Activated T-helper 1 cell treated with anti-CD3 and anti-CD28 coated beads, Interleukin-12 subunit alpha, Interleukin-12 subunit beta, Interleukin-2, Interleukin-4 antibody, amounts not matched to agents 30 ng/mL and 10 ng/mL and 1 ng/mL, durations not matched to agents 14 hours and 24 hours and 36 hours (primary cell): ENCODE results near the gene ARHGAP15. TPM values are rescaled to one million over a fixed set of nuclear protein-coding genes. Genes with fewer than 3 reads are reported as not detected.

ENCODE experiments used
- DNase-seq: peaks from one replicate; pipeline ENCODE4 v3.0.0; 2021; ENCODE audit warnings: low spot score
- H3K27ac Mint-ChIP-seq: one replicate; pipeline ENCODE4 v1.8.0; 2021; ENCODE audit warnings: mild to moderate bottlenecking, mixed read lengths
- H3K27me3 Mint-ChIP-seq: one replicate; pipeline ENCODE4 v1.8.0; 2022; ENCODE audit warnings: mild to moderate bottlenecking, moderate library complexity, mixed read lengths; ENCODE audit not compliant: insufficient read depth
- H3K36me3 Mint-ChIP-seq: one replicate; pipeline ENCODE4 v1.8.0; 2021; ENCODE audit warnings: low read depth, mixed read lengths
- H3K4me1 Mint-ChIP-seq: one replicate; pipeline ENCODE4 v1.8.0; 2021; ENCODE audit warnings: low read depth, mixed read lengths
- H3K4me3 Mint-ChIP-seq: one replicate; pipeline ENCODE4 v1.8.0; 2021; ENCODE audit warnings: mild to moderate bottlenecking, moderate library complexity, mixed read lengths
- H3K9me3 Mint-ChIP-seq: one replicate; pipeline ENCODE4 v1.8.0; 2021; ENCODE audit warnings: mixed read lengths
- intact Hi-C: fragments of 100-400 bp; cut with micrococcal nuclease; formaldehyde crosslinking; loops from one replicate; pipeline ENCODE4 v1.15.1; 2024
- total RNA-seq: library from RNA; stranded (reverse); gene quantifications from 2 replicates; pipeline ENCODE4 v1.2.3, GENCODE V29; 2022

ARHGAP15 gene
- total RNA-seq, 1 donor from 2014 or later = 65.3 TPM

DNA sequence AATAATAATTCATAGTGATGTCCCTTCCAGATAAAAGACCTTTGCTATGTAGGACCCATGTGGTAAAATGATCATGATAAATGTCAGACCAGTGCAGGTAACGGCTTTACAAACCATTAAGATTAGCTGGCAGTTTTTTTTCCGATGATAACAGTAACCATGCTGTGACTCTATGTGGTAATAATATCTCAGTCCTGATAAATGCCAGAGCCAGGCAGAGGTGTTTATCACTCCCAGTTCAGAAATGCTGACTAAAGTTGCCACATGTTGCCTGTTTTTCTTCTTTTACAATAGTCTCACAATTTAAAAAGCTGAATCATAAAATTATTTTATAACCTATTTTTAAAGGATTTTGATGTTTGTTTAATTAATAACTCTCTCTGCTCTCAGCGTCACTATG lies 565.1 kb downstream of the ARHGAP15 start:
- Mint-ChIP-seq H3K27ac (no peak overlapping the region), H3K36me3 (peaks cover 8% of the 10 kb centered on the region), H3K4me1 (peaks cover 21% of the 10 kb centered on the region), H3K27me3 (no peaks in the 10 kb centered on the region), H3K4me3 (no peak overlapping the region), H3K9me3 (no peaks in the 10 kb centered on the region)
- intact Hi-C loops = no loop called here
- no peak for DNase-seq

DNA sequence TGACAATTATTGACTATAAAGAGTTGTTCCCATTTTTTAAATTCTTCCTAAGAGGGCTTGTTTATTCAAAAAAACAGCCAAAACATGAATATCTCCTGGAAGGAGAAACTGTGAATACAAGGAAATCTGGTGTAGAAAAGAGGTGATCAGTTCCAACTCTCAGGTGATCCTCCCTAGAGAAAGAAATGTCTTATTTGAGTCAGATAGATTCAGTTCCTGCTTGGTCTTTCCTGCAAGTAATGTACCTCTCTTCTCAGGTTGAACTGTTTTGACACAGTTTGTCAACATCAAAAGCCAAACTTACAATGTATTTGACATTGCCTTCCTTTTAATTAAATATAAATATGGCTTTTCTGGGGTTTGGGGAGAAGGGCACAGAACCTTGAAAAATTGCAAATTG lies 567.4 kb downstream of the ARHGAP15 start:
- Mint-ChIP-seq H3K36me3 (peaks cover 10% of the 10 kb centered on the region), H3K9me3 (no peaks in the 10 kb centered on the region), H3K4me3 (no peak overlapping the region), H3K27me3 (no peaks in the 10 kb centered on the region), H3K27ac (no peak overlapping the region), H3K4me1 (peaks cover 27% of the 10 kb centered on the region)
- intact Hi-C loops = loop anchor here (5.0 kb wide), 1 partner anchor 439 kb away; no protein-coding TSS in a partner anchor
- no peak for DNase-seq

DNA sequence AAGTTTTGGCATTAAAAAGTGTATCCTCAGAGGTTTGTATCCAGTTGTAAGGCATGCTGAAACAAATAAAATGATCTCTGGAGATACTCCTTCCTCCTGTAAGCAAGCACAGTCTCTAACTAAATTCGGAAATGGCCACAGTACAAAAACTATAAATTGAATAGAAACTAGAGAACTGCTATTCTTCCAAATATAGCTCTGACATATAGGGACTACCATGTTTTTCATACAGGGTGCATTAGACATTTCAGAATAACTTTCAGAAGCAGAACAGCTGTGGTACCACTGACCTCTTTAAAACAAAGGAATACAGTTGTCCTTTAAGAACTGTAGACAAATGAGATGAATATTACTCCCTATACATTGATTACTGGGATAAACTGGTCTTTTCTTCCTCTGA lies 568.5 kb downstream of the ARHGAP15 start:
- Mint-ChIP-seq H3K4me3 (no peak overlapping the region), H3K4me1 (peaks cover 28% of the 10 kb centered on the region), H3K27me3 (no peaks in the 10 kb centered on the region), H3K36me3 (peaks cover 11% of the 10 kb centered on the region), H3K9me3 (no peaks in the 10 kb centered on the region), H3K27ac (peak overlapping the region; percentile 90)
- intact Hi-C loops = loop anchor here (1.0 to 5.0 kb wide), 6 partner anchors 33 to 819 kb away; no protein-coding TSS in a partner anchor
- no peak for DNase-seq

DNA sequence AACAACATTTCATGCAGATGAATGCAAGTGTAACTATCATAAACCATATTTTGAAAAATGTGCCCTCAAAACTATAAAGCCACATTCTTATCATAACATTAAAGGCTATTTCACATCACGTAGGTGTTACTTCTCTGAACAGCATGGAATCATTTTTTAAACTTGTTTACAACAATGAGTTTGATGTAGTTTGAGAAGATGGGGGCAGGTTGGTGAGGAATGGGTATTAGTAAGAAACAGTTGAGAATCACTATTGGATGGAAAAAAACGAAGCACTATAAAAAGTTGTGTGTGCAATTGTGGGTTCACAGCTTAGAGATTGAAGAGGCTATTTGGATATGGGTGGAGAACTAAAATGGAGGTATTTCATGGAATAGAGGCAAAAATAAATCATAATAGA lies 569.1 kb downstream of the ARHGAP15 start:
- Mint-ChIP-seq H3K4me3 (peak overlapping the region; percentile 13), H3K27ac (peak overlapping the region; percentile 90), H3K9me3 (no peaks in the 10 kb centered on the region), H3K36me3 (peaks cover 17% of the 10 kb centered on the region), H3K4me1 (peaks cover 34% of the 10 kb centered on the region), H3K27me3 (no peaks in the 10 kb centered on the region)
- DNase-seq = no peak
- intact Hi-C loops = loop anchor here (1.0 to 5.0 kb wide), 6 partner anchors 32 to 818 kb away; no protein-coding TSS in a partner anchor

DNA sequence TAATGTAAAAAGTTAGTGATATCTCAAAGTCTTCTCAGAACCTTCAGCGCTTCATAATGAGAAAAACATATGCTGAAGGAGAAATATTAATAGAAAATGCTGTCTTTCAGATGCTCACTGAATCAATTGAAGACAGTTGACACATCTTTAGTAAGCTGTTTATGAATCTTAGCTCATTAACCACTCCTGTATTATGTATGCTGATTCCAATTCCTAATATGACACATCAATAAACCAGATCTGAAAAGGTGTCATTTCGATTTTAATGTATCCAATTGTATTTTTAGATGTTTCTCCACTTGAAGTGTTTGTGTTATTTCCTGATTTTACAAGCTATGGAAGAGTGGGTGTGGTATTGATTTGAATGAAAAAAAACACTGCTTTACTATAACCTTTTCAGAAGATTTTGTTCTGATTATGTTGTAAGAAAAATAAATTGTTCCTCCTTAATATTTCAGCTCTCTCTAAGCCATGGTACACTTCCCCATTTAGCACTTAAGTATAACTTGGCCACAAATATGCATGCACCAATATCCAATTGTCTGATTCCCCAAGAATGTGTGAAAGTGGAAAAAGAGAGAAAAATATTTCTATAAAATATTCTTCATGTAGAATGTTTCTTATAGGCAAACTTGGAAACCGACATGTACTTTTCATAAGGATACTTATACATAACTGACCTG lies 569.8 kb downstream of the ARHGAP15 start:
- intact Hi-C loops = loop anchor here (1.0 to 5.0 kb wide), 8 partner anchors 31 to 818 kb away; no protein-coding TSS in a partner anchor
- DNase-seq = no peak
- Mint-ChIP-seq H3K27ac (peak overlapping the region; percentile 90), H3K36me3 (peaks cover 24% of the 10 kb centered on the region), H3K9me3 (no peaks in the 10 kb centered on the region), H3K27me3 (no peaks in the 10 kb centered on the region), H3K4me3 (no peak overlapping the region), H3K4me1 (peaks cover 39% of the 10 kb centered on the region)

DNA sequence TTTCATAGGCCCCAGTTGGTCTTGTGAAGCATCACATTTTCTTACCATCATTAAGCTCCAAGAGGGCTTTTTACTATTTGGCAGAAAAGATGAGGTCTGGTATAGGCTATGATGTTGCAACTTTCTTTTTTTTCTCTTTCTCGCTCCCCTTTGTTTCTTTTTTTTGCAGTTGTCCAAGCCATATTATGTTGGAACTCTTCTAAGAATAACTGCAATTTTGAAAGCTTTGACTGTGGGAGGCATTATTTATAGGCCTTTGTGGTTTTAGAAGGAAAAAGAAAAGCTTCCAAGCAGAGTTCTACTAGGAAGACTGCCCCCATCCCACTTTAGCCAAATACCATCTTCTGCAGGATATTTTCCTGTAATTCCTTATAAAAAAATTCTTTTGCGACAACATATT lies 571.6 kb downstream of the ARHGAP15 start:
- no peaks in the 10 kb centered on the region for H3K27me3 Mint-ChIP-seq
- H3K27ac Mint-ChIP-seq = peak overlapping the region; percentile 46
- no peak for DNase-seq
- intact Hi-C loops = no loop called here
- peaks cover 38% of the 10 kb centered on the region for H3K36me3 Mint-ChIP-seq
- no peak overlapping the region for H3K4me3 Mint-ChIP-seq
- H3K9me3 Mint-ChIP-seq = no peaks in the 10 kb centered on the region
- peaks cover 52% of the 10 kb centered on the region for H3K4me1 Mint-ChIP-seq

DNA sequence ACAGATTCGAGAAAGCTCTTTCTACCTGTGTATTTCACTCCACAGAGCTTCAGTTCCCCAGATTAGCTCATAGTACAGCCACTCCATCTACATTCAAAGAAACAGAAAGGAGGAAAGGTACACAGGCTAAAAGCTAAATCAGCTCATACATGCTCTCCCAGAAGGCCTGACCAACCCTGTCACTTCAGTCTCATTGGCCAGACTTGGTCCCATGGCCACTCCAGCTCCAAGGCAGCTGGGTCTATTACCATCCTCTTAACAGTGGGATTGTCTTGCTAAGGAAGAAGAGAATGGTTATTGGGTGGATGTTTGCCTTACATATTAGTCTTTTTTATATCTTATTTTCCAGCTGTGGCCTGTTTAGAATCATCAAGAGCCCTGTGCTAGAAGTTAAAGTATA lies 572.6 kb downstream of the ARHGAP15 start:
- Mint-ChIP-seq H3K27me3 (no peaks in the 10 kb centered on the region), H3K4me1 (peaks cover 52% of the 10 kb centered on the region), H3K36me3 (peaks cover 38% of the 10 kb centered on the region), H3K4me3 (no peak overlapping the region), H3K9me3 (peaks cover under 1% of the 10 kb centered on the region), H3K27ac (no peak overlapping the region)
- intact Hi-C loops = no loop called here
- DNase-seq = no peak

DNA sequence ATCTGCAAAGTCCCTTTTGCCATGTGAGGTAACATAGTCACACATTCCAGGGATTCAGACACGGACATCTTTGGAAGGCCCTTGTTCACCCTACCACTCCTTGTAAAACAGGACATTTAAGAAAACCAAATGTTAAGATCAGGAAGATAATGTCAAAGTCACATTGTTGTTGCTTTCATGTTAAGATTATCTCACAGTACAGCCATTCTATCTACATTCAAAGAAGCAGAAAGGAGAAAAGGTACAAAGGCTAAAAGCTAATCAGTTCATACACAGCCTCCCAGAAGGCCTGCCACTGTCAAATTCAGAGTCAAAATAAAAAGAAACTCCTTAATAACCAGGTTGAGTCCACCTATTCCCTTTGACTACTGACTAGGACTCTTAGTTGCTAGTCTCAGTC lies 573.7 kb downstream of the ARHGAP15 start:
- Mint-ChIP-seq H3K27ac (no peak overlapping the region), H3K4me1 (peaks cover 45% of the 10 kb centered on the region), H3K4me3 (no peak overlapping the region), H3K36me3 (peaks cover 50% of the 10 kb centered on the region), H3K27me3 (no peaks in the 10 kb centered on the region), H3K9me3 (peaks cover 6% of the 10 kb centered on the region)
- intact Hi-C loops = no loop called here
- DNase-seq = no peak

DNA sequence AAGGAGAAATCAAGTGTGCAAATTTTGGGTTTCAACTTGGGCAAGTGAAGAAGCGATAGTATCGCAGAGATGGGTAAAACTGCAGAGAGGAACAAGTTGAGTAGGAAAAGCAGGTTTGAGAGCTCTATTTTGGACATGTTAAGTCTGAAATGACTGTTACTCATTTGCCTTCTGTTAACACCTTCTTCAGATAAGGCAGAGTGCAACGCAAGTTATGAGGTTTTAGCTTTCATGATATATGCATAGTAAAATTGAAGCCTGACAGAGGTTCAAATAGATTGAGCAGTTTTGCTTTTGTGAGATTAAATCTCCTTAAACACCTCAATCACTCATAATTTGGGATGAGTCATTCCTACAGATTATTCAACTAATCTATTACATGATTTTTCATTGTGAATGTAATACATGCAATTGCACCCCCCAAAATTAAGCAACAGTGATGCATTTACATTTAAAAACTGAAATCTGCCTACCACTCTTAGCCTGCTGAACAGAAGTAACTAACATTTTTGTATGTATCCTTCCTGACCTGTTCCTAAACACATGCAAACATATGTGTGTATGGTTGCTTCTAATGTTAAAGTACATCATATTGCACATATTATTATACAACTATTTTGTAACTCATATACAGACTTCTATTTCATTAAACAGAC lies 575.4 kb downstream of the ARHGAP15 start:
- H3K36me3 Mint-ChIP-seq = peaks cover 58% of the 10 kb centered on the region
- DNase-seq = no peak
- peaks cover 8% of the 10 kb centered on the region for H3K9me3 Mint-ChIP-seq
- intact Hi-C loops = loop anchor here (1.0 to 2.0 kb wide), 5 partner anchors 26 to 710 kb away; no protein-coding TSS in a partner anchor
- no peaks in the 10 kb centered on the region for H3K27me3 Mint-ChIP-seq
- H3K4me3 Mint-ChIP-seq = no peak overlapping the region
- peak overlapping the region; percentile 74 for H3K27ac Mint-ChIP-seq
- H3K4me1 Mint-ChIP-seq = peaks cover 31% of the 10 kb centered on the region

DNA sequence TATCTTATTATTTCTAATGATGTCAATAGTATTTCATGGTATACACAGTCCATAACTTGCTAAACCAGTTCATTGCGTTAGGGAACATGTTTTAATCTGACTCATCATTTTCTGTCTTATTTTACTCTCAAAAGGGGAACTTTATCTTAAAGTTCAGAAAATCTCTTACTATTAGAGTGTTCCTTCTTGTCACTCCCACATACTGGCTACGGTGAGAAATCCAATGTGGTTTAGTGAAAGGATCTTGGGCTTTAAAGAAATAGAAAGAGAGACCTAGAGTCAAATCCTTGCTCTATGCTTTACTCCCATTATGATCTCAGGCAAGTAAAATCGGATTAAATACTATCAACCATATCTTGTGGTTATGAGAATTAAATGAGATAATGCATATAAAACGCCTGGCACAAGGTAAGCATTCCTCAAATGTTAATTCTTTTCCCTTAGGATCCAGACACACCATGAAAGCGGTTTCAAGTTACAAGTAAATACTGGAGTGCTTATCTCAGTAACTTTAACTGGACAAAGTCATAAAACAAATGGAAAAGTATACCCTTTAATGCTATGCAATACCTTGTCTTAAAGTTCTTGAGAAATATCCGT lies 576.0 kb downstream of the ARHGAP15 start:
- Mint-ChIP-seq H3K27me3 (no peaks in the 10 kb centered on the region), H3K4me1 (peaks cover 29% of the 10 kb centered on the region), H3K9me3 (peaks cover 14% of the 10 kb centered on the region), H3K36me3 (peaks cover 63% of the 10 kb centered on the region), H3K27ac (peak overlapping the region; percentile 59), H3K4me3 (no peak overlapping the region)
- no peak for DNase-seq
- intact Hi-C loops = loop anchor here (2.0 kb wide), 2 partner anchors 30 to 98 kb away; no protein-coding TSS in a partner anchor

DNA sequence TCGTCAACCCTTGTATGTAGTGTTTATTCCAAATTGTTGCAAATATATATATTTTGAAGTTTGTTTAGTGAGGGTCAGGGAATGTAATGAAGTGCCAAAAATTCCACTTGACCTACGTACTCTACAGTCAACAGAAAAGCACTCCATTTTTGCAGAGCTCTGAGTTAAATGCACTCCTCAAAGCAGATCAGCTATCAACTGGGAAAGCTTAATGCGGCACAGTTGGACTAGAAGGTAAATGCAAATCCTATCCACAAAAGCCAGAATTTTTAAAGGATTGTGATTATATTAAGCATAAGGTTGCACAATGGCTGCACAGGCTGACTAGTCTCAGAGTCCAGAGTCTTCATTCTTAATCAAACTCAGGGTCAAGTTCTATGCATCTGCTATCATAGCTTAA lies 577.1 kb downstream of the ARHGAP15 start:
- H3K27ac Mint-ChIP-seq = no peak overlapping the region
- no peak for DNase-seq
- peaks cover 24% of the 10 kb centered on the region for H3K9me3 Mint-ChIP-seq
- no peaks in the 10 kb centered on the region for H3K27me3 Mint-ChIP-seq
- no peak overlapping the region for H3K4me3 Mint-ChIP-seq
- H3K4me1 Mint-ChIP-seq = peaks cover 25% of the 10 kb centered on the region
- peaks cover 70% of the 10 kb centered on the region for H3K36me3 Mint-ChIP-seq
- intact Hi-C loops = no loop called here

DNA sequence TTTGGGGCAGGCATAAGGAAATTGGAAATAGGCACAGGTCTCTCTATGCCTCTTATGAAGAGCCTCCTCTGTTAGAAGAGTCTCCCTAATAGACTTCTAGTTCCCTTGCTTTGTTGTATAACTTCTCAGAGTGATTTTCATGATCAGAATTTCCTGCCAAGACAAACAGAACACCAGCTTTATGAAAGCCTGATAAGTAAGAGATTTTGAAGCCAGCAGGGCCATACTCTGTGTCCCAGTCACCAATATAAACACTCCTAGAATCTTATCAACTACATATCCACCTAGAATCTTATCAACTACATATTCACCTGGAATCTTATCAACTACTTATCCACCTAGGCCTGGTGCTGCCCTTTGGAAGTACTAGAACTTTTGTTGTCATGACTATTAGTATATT lies 579.5 kb downstream of the ARHGAP15 start:
- H3K36me3 Mint-ChIP-seq = peaks cover 75% of the 10 kb centered on the region
- intact Hi-C loops = no loop called here
- H3K9me3 Mint-ChIP-seq = peaks cover 25% of the 10 kb centered on the region
- H3K4me1 Mint-ChIP-seq = peaks cover 15% of the 10 kb centered on the region
- H3K27me3 Mint-ChIP-seq = no peaks in the 10 kb centered on the region
- no peak for DNase-seq
- no peak overlapping the region for H3K4me3 Mint-ChIP-seq
- H3K27ac Mint-ChIP-seq = no peak overlapping the region

DNA sequence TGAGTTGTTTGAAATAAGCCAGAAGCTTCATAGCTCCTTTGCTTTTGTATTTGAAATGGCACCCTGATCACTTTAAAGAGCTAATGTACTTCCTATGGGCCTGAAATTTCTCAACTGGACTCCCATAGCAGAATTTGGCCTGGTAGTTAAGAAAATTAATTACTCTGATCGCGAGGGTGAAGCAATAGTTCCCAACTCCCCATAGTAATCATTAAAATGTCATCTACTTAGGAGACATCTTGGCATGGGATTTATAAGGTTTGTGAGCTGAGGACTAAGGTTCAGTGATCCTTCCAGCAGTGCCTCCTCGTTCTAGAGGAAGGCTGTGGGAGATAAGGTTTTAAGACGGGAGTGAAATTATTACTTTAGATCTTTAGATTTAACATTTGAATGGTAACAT lies 581.0 kb downstream of the ARHGAP15 start:
- Mint-ChIP-seq H3K4me3 (no peak overlapping the region), H3K36me3 (peaks cover 68% of the 10 kb centered on the region), H3K27ac (no peak overlapping the region), H3K9me3 (peaks cover 25% of the 10 kb centered on the region), H3K4me1 (peaks cover 3% of the 10 kb centered on the region), H3K27me3 (no peaks in the 10 kb centered on the region)
- intact Hi-C loops = no loop called here
- no peak for DNase-seq
